ENCODE data around the gene BAZ1A. TPM values are rescaled to one million over a fixed set of nuclear protein-coding genes. Genes with fewer than 3 reads are reported as not detected.

Gene BAZ1A
- total and polyA plus RNA-seq, 9 of the 15 experiments (the other 6 are each of a cell fraction or from before 2014, with no cell fraction given), result 22.0 to 71.2 (median 39.1) TPM

DNA sequence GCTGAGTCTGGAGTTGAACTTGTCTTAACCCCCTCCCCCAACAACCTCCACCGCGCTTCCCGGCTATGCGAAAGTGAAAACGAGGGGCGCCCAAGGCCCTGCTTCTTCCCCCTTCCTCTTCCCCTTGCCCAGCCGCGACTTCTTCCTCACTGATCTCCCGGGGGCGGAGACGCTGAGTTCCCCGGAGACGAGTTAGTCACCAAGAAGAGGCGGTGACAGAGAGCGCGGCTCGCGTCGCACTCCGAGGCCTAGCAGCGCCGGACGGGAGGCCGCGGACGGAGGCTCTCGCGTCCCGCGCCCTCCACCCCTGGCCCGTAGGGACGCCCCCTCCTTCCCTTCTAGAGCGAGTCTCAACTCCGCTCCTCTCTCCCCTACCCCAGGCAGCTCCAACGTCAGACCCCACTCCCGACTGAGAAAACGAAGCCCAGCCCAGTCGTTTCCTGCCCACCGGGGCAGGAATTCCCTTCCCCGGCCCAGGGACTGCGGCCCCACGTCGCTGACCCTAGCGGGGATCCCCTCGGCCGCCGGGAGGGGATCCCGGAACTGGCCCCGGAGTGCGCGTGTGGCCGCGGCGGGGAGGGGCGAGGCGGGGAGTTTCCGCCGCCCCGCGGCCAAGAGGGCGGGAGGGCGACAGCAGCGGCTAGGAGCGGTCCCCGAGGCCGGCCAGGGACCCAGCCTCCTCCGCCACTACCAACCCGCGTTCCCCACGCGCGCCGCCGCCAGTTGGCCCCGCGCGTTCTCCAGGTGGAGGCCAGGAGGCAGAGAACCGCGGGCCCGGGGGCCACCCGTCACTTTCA, 1.4 kb downstream of the BAZ1A start (continued):
- TF ChIP-seq BCOR (IDR thresholded peaks at IDR 0.05) (0 out of 2 replicates have a peak, but pooled peaks have one; percentile 24), NCOR1 (IDR thresholded peaks at IDR 0.05) (0 out of 2 replicates have a peak, but pooled peaks have one; percentile 4), POLR2H (tag; IDR thresholded peaks at IDR 0.05; ENCODE audit: low read depth) (peak; percentile 54), MAZ (CRISPR knock-in tag; conservative IDR thresholded peaks at IDR 0.05 in 1 of 2, IDR thresholded peaks at IDR 0.05 in 1 of 2) (peak; percentile 40 to 84; a peak in 3 of 4 replicates), MYBL2 (IDR thresholded peaks at IDR 0.05; ENCODE audit: low read depth) (no peak), MYBL2 (CRISPR knock-in tag; IDR thresholded peaks at IDR 0.05; ENCODE audit: borderline replicate concordance) (no peak), LARP7 (IDR thresholded peaks at IDR 0.05) (peak; percentile 49; the same call in 1 of the 2 replicates), CBFA2T3 (IDR thresholded peaks at IDR 0.05) (no peak; the same call in 1 of the 2 replicates), SMARCC2 (IDR thresholded peaks at IDR 0.05; ENCODE audit: low read depth) (0 out of 2 replicates have a peak, but pooled peaks have one; percentile 35), ZNF695 (CRISPR knock-in tag; IDR thresholded peaks at IDR 0.05) (no peak), SPI1 (IDR thresholded peaks at IDR 0.05; ENCODE audit: borderline replicate concordance, low read depth, low read length) (peak; percentile 56; the same call in 1 of the 2 replicates), NONO (IDR thresholded peaks at IDR 0.05; ENCODE audit: low read depth in 2 of 2, low read length in 1 of 2) (peak in 1 of 2 experiments; percentile 36; a peak in 1 of 4 replicates), CXXC5 (CRISPR knock-in tag; IDR thresholded peaks at IDR 0.05) (peak; percentile 60), NFE2L1 (tag; IDR thresholded peaks at IDR 0.05; ENCODE audit: borderline replicate concordance, low read depth) (no peak), POLR2AphosphoS5 (IDR thresholded peaks at IDR 0.05; ENCODE audit: control insufficient read depth, insufficient read depth, low read depth, low read length) (0 out of 2 replicates have a peak, but pooled peaks have one; percentile 51), NFRKB (IDR thresholded peaks at IDR 0.05; ENCODE audit: low read depth) (peak; percentile 71; the same call in 1 of the 2 replicates), CBX1 (IDR thresholded peaks at IDR 0.05; ENCODE audit: low read depth) (0 out of 2 replicates have a peak, but pooled peaks have one; percentile 25), EP400 (IDR thresholded peaks at IDR 0.05) (peak; percentile 94)
- TF ChIP-seq, protein P1, sequence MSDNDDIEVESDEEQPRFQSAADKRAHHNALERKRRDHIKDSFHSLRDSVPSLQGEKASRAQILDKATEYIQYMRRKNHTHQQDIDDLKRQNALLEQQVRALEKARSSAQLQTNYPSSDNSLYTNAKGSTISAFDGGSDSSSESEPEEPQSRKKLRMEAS (CRISPR knock-in tag; IDR thresholded peaks at IDR 0.05), result 0 out of 2 replicates have a peak, but pooled peaks have one; percentile 10
- TF ChIP-seq, protein P2, sequence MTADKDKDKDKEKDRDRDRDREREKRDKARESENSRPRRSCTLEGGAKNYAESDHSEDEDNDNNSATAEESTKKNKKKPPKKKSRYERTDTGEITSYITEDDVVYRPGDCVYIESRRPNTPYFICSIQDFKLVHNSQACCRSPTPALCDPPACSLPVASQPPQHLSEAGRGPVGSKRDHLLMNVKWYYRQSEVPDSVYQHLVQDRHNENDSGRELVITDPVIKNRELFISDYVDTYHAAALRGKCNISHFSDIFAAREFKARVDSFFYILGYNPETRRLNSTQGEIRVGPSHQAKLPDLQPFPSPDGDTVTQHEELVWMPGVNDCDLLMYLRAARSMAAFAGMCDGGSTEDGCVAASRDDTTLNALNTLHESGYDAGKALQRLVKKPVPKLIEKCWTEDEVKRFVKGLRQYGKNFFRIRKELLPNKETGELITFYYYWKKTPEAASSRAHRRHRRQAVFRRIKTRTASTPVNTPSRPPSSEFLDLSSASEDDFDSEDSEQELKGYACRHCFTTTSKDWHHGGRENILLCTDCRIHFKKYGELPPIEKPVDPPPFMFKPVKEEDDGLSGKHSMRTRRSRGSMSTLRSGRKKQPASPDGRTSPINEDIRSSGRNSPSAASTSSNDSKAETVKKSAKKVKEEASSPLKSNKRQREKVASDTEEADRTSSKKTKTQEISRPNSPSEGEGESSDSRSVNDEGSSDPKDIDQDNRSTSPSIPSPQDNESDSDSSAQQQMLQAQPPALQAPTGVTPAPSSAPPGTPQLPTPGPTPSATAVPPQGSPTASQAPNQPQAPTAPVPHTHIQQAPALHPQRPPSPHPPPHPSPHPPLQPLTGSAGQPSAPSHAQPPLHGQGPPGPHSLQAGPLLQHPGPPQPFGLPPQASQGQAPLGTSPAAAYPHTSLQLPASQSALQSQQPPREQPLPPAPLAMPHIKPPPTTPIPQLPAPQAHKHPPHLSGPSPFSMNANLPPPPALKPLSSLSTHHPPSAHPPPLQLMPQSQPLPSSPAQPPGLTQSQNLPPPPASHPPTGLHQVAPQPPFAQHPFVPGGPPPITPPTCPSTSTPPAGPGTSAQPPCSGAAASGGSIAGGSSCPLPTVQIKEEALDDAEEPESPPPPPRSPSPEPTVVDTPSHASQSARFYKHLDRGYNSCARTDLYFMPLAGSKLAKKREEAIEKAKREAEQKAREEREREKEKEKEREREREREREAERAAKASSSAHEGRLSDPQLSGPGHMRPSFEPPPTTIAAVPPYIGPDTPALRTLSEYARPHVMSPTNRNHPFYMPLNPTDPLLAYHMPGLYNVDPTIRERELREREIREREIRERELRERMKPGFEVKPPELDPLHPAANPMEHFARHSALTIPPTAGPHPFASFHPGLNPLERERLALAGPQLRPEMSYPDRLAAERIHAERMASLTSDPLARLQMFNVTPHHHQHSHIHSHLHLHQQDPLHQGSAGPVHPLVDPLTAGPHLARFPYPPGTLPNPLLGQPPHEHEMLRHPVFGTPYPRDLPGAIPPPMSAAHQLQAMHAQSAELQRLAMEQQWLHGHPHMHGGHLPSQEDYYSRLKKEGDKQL (CRISPR knock-in tag; IDR thresholded peaks at IDR 0.05; ENCODE audit: borderline replicate concordance), result no peak
- TF ChIP-seq, protein P3, sequence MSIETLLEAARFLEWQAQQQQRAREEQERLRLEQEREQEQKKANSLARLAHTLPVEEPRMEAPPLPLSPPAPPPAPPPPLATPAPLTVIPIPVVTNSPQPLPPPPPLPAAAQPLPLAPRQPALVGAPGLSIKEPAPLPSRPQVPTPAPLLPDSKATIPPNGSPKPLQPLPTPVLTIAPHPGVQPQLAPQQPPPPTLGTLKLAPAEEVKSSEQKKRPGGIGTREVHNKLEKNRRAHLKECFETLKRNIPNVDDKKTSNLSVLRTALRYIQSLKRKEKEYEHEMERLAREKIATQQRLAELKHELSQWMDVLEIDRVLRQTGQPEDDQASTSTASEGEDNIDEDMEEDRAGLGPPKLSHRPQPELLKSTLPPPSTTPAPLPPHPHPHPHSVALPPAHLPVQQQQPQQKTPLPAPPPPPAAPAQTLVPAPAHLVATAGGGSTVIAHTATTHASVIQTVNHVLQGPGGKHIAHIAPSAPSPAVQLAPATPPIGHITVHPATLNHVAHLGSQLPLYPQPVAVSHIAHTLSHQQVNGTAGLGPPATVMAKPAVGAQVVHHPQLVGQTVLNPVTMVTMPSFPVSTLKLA (conservative IDR thresholded peaks at IDR 0.05), result peak; percentile 50 to 73
